IMR-90 (cell line): Measurements from ENCODE around the gene ANKRD10. TPM values are rescaled to one million over a fixed set of nuclear protein-coding genes. Genes with fewer than 3 reads are reported as not detected.

Source experiments
- ATAC-seq: fragments of 200-7000 bp; cut with Tn5 transposase; 2 replicates; pipeline ENCODE4 v1.9.1; 2020; ENCODE audit warnings: low read depth, mild to moderate bottlenecking, moderate library complexity
- BruUV-seq: library from RNA; stranded (reverse); fragments of 400-500 nt; replicated peaks from 2 replicates; lab custom pipeline; 2021; lab: Mats Ljungman, UMichigan
- CTCF ChIA-PET: fragments of 300-600 bp; formaldehyde crosslinking; extraction: SDS; loops from one replicate; lab custom pipeline; 2021; ENCODE audit warnings: antibody characterized with exemption; lab: Yijun Ruan, JAX
- POLR2A ChIA-PET: fragments of 300-600 bp; sonication (Branson Sonifier 250); formaldehyde crosslinking; loops from one replicate; lab custom pipeline; 2022; ENCODE audit warnings: antibody characterized with exemption; ENCODE audit not compliant: unreplicated experiment; lab: Charles Lee
- DNase-seq: peaks from one replicate; pipeline ENCODE4 v3.0.0; 2013
- H2AFZ ChIP-seq: replicated peaks from 2 replicates; pipeline ENCODE3; 2013; ENCODE audit warnings: low read length, mild to moderate bottlenecking; ENCODE audit not compliant: poor library complexity
- H2AK5ac ChIP-seq: 2 replicates; pipeline ENCODE4 v1.6.1; 2013; ENCODE audit warnings: low read depth, low read length, inconsistent platforms
- H2AK9ac ChIP-seq: replicated peaks from 2 replicates; pipeline ENCODE3; 2013; ENCODE audit warnings: mild to moderate bottlenecking, low read depth, low read length, moderate library complexity; ENCODE audit not compliant: poor library complexity
- H2BK120ac ChIP-seq: 2 replicates; pipeline ENCODE4 v1.6.1; 2013; ENCODE audit warnings: low read depth, low read length, inconsistent platforms
- H2BK15ac ChIP-seq: 3 replicates; pipeline ENCODE4 v1.6.1; 2013; ENCODE audit warnings: low read depth, low read length, inconsistent platforms
- H2BK20ac ChIP-seq: 2 replicates; pipeline ENCODE4 v1.6.1; 2013; ENCODE audit warnings: low read depth, mild to moderate bottlenecking, inconsistent platforms, low read length, moderate library complexity
- H2BK5ac ChIP-seq: 2 replicates; pipeline ENCODE4 v1.6.1; 2013; ENCODE audit warnings: mild to moderate bottlenecking, low read depth, low read length, inconsistent platforms; ENCODE audit not compliant: poor library complexity, severe bottlenecking
- H3K14ac ChIP-seq: replicated peaks from 2 replicates; pipeline ENCODE4 v1.6.1; 2013; ENCODE audit warnings: low read depth, low read length, inconsistent platforms
- H3K18ac ChIP-seq: 2 replicates; pipeline ENCODE4 v1.6.1; 2013; ENCODE audit warnings: low read depth, low read length, control low read depth
- H3K23ac ChIP-seq: 2 replicates; pipeline ENCODE4 v1.6.1; 2013; ENCODE audit warnings: low read depth, low read length, inconsistent platforms
- H3K27ac ChIP-seq: 2 replicates; pipeline ENCODE4 v1.5.1; 2013; ENCODE audit warnings: mild to moderate bottlenecking, control low read depth, low read length; ENCODE audit not compliant: insufficient read depth
- H3K27me3 ChIP-seq: 2 replicates; pipeline ENCODE4 v1.6.1; 2013; ENCODE audit warnings: low read length; ENCODE audit not compliant: control insufficient read depth, insufficient read depth
- H3K36me3 ChIP-seq: 2 replicates; pipeline ENCODE4 v1.6.1; 2013; ENCODE audit warnings: low read length, mixed read lengths; ENCODE audit not compliant: control insufficient read depth, insufficient read depth
- H3K4ac ChIP-seq: 2 replicates; pipeline ENCODE4 v1.6.1; 2013; ENCODE audit warnings: low read depth, low read length, inconsistent platforms
- H3K4me1 ChIP-seq: 2 replicates; pipeline ENCODE4 v1.6.1; 2013; ENCODE audit warnings: low read length, mixed read lengths; ENCODE audit not compliant: control insufficient read depth, insufficient read depth
- H3K4me2 ChIP-seq: 2 replicates; pipeline ENCODE4 v1.6.1; 2013; ENCODE audit warnings: low read depth, mild to moderate bottlenecking, control low read depth, low read length, moderate library complexity
- H3K4me3 ChIP-seq: 2 replicates; pipeline ENCODE4 v1.5.1; 2013; ENCODE audit warnings: low read depth, mild to moderate bottlenecking, control low read depth, low read length, moderate library complexity; ENCODE audit not compliant: insufficient read depth
- H3K56ac ChIP-seq: 2 replicates; pipeline ENCODE4 v1.6.1; 2013; ENCODE audit warnings: low read length, inconsistent platforms; ENCODE audit not compliant: insufficient read depth; ENCODE audit errors: extremely low read depth
- H3K79me1 ChIP-seq, 2 experiments: 2 replicates each; pipeline ENCODE4 v1.6.1; 2013; ENCODE audit warnings: low read length in 2 of 2, inconsistent platforms in 1 of 2, low read depth in 1 of 2
- H3K9ac ChIP-seq: 2 replicates; pipeline ENCODE4 v1.6.1; 2013; ENCODE audit warnings: low read depth, low read length, control low read depth
- H3K9me1 ChIP-seq: 2 replicates; pipeline ENCODE4 v1.6.1; 2013; ENCODE audit warnings: low read length, inconsistent platforms; ENCODE audit not compliant: insufficient read depth
- H3K9me3 ChIP-seq: 2 replicates; pipeline ENCODE4 v1.6.1; 2013; ENCODE audit warnings: low read length; ENCODE audit not compliant: control insufficient read depth, insufficient read depth
- H4K20me1 ChIP-seq: 2 replicates; pipeline ENCODE4 v1.6.1; 2013; ENCODE audit warnings: low read length, inconsistent platforms; ENCODE audit not compliant: insufficient read depth
- H4K5ac ChIP-seq: 2 replicates; pipeline ENCODE4 v1.6.1; 2013; ENCODE audit warnings: mild to moderate bottlenecking, low read depth, low read length, control low read depth
- H4K8ac ChIP-seq, 2 experiments: 2 replicates each; pipeline ENCODE4 v1.6.1; 2013; ENCODE audit warnings: low read depth in 2 of 2, low read length in 2 of 2, control low read depth in 1 of 2, inconsistent platforms in 1 of 2
- H4K91ac ChIP-seq: 2 replicates; pipeline ENCODE4 v1.6.1; 2013; ENCODE audit warnings: low read depth, low read length, inconsistent platforms; ENCODE audit not compliant: insufficient read depth
- BHLHE40 ChIP-seq: fragments of 150-350 bp; IDR thresholded peaks from 2 replicates; pipeline ENCODE4 v1.6.1; 2016; ENCODE audit warnings: mild to moderate bottlenecking, low read depth, low read length
- CHD1 ChIP-seq: IDR thresholded peaks from 2 replicates; pipeline ENCODE4 v1.6.1; 2012; ENCODE audit warnings: low read depth, low read length, improper control_type of control experiment
- MXI1 ChIP-seq: IDR thresholded peaks from 2 replicates; pipeline ENCODE4 v1.6.1; 2012; ENCODE audit warnings: low read depth, mild to moderate bottlenecking, low read length, moderate library complexity, borderline replicate concordance
- USF2 ChIP-seq: fragments of 150-350 bp; IDR thresholded peaks from 2 replicates; pipeline ENCODE4 v1.6.1; 2017; ENCODE audit warnings: mild to moderate bottlenecking, antibody characterized with exemption, low read length, low read depth
- WGBS, 2 experiments: methylation state at CpG; one replicate each; pipeline versions ENCODE4 v1.1.5 to v1.1.7; 2013; ENCODE audit warnings: missing lambda C conversion rate in 2 of 2; ENCODE audit not compliant: insufficient read length in 1 of 2; ENCODE audit errors: extremely low coverage in 2 of 2; 5-methylcytosine and 5-hydroxymethylcytosine counted together
- dilution Hi-C: fragments of 300-500 bp; cut with HindIII; formaldehyde crosslinking; loops from one replicate; pipeline ENCODE4 v1.14.3; 2018; ENCODE audit warnings: low sequenced_read_pairs; ENCODE audit not compliant: unreplicated experiment
- in situ Hi-C: fragments of 300-500 bp; cut with MboI; formaldehyde crosslinking; loops from 3 replicates; pipeline ENCODE4 v1.14.3; 2019; ENCODE audit warnings: low sequenced_read_pairs, inconsistent platforms, mixed read lengths
- intact Hi-C: fragments of 100-400 bp; cut with micrococcal nuclease; formaldehyde crosslinking; loops from 2 replicates; pipeline ENCODE4 v1.10.0; 2022
- polyA plus RNA-seq, 3 experiments: library from polyadenylated mRNA; depleted of rRNA; stranded (reverse); fragments of >200 nt; gene quantifications; 2 replicates each; pipeline ENCODE4 v1.2.3, GENCODE V29; 2012; ENCODE audit warnings: low replicate concordance in 1 of 3
- total RNA-seq: library from RNA; depleted of rRNA; stranded (reverse); fragments of >200 nt; gene quantifications from 2 replicates; pipeline ENCODE4 v1.2.3, GENCODE V29; 2012

ANKRD10 gene
- total and polyA plus RNA-seq, 2 of the 4 experiments (the other 2 are of a cell fraction), result 18.3 to 31.1 TPM

- DNase-seq (no peak), ATAC-seq (no peak)
- Histone ChIP-seq H3K27me3 (peaks cover 42% of the 10 kb centered on the region), H3K18ac (no peak overlapping the region), H3K79me1 (no peaks in the 10 kb centered on the region), H3K4me2 (no peak overlapping the region), H4K20me1 (no peaks in the 10 kb centered on the region; the same call in 1 of the 2 replicates), H3K14ac (no peak overlapping the region), H4K8ac (no peak overlapping the region), H3K56ac (no peak overlapping the region), H3K27ac (no peak overlapping the region), H3K23ac (no peak overlapping the region), H2AK5ac (no peak overlapping the region), H2BK5ac (no peak overlapping the region), H4K91ac (no peak overlapping the region), H3K9me3 (no peaks in the 10 kb centered on the region), H2AK9ac (no peak overlapping the region), H2BK15ac (no peak overlapping the region), H3K9ac (no peak overlapping the region), H3K4me1 (no peaks in the 10 kb centered on the region), H3K36me3 (no peaks in the 10 kb centered on the region), H3K4me3 (no peak overlapping the region), H2BK120ac (no peak overlapping the region), H2AFZ (no peak overlapping the region), H3K4ac (no peak overlapping the region), H2BK20ac (no peak overlapping the region), H3K9me1 (no peaks in the 10 kb centered on the region), H4K5ac (no peak overlapping the region)
- in situ Hi-C loops (no loop called here), dilution Hi-C loops (no loop called here), intact Hi-C loops (no loop called here)
- no TSS peak for BruUV-seq
- ChIA-PET POLR2A (no interaction called here), CTCF (no interaction called here)
- WGBS, 2 experiments, result 87% methylated on average over 3 of the region's 11 CpGs; no CpG with 5 or more reads in 1 of the 2 experiments
- TF ChIP-seq USF2, result no peak
- TF ChIP-seq MXI1, result no peak
- no peak for TF ChIP-seq BHLHE40
- TF ChIP-seq CHD1, result no peak
Measured at GRCh38 chr13:110850840-110851239, 64.0 kb downstream of the ANKRD10 start.
